ENCODE results near the gene IL11RA.

IL11RA gene

DNA sequence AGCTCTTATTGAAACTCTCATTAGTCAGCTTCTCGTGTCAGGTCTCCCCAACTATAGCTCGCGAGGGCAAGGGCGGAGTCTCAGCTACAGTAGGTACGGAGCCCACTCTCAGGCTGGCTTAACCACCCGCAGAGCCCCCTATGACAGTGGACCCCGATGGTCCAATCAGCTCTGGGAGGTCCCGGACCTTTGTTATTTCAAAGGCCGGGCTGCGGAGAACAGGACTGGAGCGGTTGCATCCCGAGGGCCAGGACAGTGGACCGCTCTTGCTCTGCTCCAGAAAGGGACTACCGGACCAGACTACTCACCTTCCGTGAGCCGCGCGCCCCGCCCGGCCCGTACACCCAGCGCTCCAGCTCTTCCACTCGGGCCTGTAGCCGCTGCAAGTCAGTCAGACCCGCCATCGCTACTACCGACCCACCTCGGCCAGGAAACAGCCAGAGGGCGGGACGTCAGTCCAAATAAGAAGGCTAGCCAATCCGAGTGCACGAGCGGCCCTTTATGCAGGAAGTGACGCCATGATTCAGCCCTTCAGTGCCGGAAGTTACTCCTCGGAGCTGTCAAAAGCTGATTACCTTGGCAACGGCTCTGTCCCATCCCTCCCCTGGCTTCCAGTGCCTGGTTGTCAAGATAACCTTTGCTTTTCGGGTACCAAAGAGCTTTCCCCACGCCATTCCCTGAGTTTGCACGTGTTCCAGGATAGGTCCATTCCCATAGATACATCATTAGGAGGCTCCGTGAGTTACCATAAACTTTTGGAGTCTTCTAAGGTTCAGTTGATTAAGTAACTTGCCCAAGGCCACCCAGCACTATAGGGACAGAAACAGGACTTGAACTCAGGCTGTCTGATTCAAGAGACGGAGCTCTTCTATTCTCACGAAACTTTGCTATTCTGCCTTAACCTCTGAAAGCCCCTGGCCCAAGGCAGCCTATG lies 31.7 kb upstream of the IL11RA start, which contains the start of gene DCTN3:
TSS of gene DCTN3 (minus strand) at position 435 of the 934 bp plus-strand sequence. CDS start at position 404, 31 bp downstream.
- TF ChIP-seq, protein P1, sequence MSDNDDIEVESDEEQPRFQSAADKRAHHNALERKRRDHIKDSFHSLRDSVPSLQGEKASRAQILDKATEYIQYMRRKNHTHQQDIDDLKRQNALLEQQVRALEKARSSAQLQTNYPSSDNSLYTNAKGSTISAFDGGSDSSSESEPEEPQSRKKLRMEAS (IDR thresholded peaks at IDR 0.05; ENCODE audit: low read depth, low read length): no peak; the same call in none of the 2 replicates
- peak; percentile 83 for TF ChIP-seq POLR2A (IDR thresholded peaks at IDR 0.05; ENCODE audit: extremely low read depth, insufficient read length)
- TF ChIP-seq MYC (IDR thresholded peaks at IDR 0.05; ENCODE audit: low read depth, low read length): no peak; the same call in 1 of the 2 replicates
- TF ChIP-seq, protein P2, sequence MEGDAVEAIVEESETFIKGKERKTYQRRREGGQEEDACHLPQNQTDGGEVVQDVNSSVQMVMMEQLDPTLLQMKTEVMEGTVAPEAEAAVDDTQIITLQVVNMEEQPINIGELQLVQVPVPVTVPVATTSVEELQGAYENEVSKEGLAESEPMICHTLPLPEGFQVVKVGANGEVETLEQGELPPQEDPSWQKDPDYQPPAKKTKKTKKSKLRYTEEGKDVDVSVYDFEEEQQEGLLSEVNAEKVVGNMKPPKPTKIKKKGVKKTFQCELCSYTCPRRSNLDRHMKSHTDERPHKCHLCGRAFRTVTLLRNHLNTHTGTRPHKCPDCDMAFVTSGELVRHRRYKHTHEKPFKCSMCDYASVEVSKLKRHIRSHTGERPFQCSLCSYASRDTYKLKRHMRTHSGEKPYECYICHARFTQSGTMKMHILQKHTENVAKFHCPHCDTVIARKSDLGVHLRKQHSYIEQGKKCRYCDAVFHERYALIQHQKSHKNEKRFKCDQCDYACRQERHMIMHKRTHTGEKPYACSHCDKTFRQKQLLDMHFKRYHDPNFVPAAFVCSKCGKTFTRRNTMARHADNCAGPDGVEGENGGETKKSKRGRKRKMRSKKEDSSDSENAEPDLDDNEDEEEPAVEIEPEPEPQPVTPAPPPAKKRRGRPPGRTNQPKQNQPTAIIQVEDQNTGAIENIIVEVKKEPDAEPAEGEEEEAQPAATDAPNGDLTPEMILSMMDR (IDR thresholded peaks at IDR 0.05; ENCODE audit: low read depth, low read length): no peak
- peak within 1 kb of the TSS; percentile 83 for H3K4me3 ChIP-seq (ENCODE audit: low read depth, low read length)
- DNase-seq (ENCODE audit: low read depth): peak; percentile 98

DNA sequence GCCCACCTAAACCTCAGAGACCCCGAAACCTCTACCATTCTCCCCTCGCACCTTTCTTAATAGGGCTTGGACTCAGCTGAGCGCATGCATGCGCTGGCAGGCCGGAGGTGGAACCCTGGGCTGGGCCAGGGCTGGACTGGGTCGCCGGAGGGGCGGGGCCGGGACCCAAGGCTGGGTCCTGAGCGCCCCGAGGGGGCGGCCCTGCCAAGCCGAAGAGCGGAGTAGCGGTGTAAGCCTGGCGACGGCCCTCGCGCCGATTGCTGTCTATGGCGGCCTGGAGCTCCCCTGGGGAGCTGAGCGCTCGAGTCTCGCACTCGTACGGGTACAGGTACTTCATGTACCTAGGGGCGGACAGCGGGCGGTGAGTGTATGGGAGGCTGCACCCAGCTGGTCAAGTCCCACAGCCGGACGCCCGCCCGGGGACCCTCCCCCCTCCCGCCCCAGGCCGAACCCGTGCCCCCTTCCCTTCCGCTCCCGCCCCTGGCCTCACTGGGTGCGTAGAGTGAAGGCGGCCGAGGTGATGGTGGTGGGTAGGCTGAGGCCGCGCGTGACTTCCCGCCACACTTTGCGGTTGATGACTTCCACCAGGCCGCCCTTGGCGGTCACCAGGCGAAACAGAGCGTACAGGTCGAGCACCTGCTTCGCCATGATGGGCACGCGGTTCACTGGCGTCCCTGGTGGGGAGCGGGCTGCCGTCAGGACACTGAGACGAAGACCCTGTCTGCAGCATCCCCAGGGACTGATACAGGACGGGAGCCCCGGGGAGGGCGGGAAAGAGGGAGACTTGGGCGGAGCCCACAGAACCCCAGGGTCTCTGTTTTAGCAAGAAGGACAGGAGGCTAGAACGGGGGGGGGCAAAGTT lies 28.4 kb upstream of the IL11RA start:
- TF ChIP-seq, protein P2 (IDR thresholded peaks at IDR 0.05; ENCODE audit: low read depth, low read length): no peak
- TF ChIP-seq, protein P1 (IDR thresholded peaks at IDR 0.05; ENCODE audit: low read depth, low read length): no peak
- TF ChIP-seq POLR2A (IDR thresholded peaks at IDR 0.05; ENCODE audit: extremely low read depth, insufficient read length): no peak
- no peak for TF ChIP-seq MYC (IDR thresholded peaks at IDR 0.05; ENCODE audit: low read depth, low read length)

DNA sequence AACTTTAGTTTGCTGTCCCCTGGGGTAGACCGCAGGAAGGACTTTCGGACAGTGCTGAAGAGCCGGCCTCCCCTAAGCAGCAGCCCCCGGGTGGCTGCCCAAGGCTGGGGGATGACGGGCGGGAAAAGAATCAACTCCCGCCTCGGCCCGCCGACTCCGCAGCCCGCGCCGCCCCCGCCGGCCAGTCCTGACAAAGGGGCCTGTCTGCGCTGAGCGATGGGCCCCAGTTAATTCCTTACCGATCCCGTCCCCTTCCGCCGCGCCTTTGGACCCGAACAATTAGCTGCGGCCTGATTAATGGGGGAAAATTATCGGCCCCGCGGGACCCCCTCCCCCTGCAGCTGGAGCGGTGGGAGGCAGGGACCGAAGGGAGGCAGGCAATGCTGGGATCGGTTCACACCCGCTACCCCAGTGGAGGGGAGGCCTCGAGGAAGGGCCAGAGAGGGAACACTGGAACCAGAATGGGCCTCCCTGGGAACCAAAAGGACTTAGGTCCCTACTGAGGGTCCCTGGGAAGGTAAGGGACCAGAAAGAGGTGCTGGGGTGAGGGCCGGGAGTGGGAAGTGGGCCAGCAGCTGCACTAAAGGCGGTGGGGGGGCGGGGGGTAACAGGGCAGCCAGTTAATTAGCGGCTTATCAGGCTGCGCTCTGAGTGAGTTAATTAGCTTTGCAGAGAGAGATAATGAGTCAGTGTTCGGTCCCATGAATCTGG lies 27.4 kb upstream of the IL11RA start:
- no peak overlapping the region for H3K4me3 ChIP-seq (ENCODE audit: low read depth, low read length)
- DNase-seq (ENCODE audit: low read depth): no peak
- TF ChIP-seq, protein P1 (IDR thresholded peaks at IDR 0.05; ENCODE audit: low read depth, low read length): no peak
- TF ChIP-seq, protein P2 (IDR thresholded peaks at IDR 0.05; ENCODE audit: low read depth, low read length): no peak
- TF ChIP-seq MYC (IDR thresholded peaks at IDR 0.05; ENCODE audit: low read depth, low read length) (no peak), POLR2A (IDR thresholded peaks at IDR 0.05; ENCODE audit: extremely low read depth, insufficient read length) (no peak)

More for the DNA sequence above, 28.4 kb upstream of the IL11RA start:
- H3K4me3 ChIP-seq (ENCODE audit: low read depth, low read length): no peak overlapping the region
- DNase-seq (ENCODE audit: low read depth): no peak

DNA sequence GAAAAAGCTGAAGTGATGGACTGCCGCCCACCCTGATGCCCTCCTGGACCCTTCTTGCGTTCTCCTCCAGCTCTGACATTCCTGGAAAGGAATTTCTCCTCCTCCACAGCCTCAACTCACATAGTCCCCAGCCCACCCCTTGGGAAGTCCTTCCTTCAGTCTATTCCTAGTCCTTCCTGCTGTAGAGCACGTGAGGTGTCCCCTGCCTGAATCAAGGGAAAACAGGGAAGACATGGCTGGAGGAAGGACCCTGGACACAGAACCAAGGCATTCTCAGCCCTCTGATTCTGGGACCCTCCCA lies 26.8 kb upstream of the IL11RA start:
- no peak overlapping the region for H3K4me3 ChIP-seq (ENCODE audit: low read depth, low read length)
- DNase-seq (ENCODE audit: low read depth): no peak
- TF ChIP-seq, protein P1 (IDR thresholded peaks at IDR 0.05; ENCODE audit: low read depth, low read length): no peak
- no peak for TF ChIP-seq POLR2A (IDR thresholded peaks at IDR 0.05; ENCODE audit: extremely low read depth, insufficient read length)
- TF ChIP-seq, protein P2 (IDR thresholded peaks at IDR 0.05; ENCODE audit: low read depth, low read length): no peak
- no peak for TF ChIP-seq MYC (IDR thresholded peaks at IDR 0.05; ENCODE audit: low read depth, low read length)
